ENCODE measurements around the gene ABCC2. TPM values are rescaled to one million over a fixed set of nuclear protein-coding genes. Genes with fewer than 3 reads are reported as not detected.

The ABCC2 gene
- total and polyA plus RNA-seq, 2 of the 4 experiments (the other 2 are of a cell fraction), result 0.21 to 0.36 TPM

GRCh38 chr10:99777918-99778714 is 4.3 kb upstream of the ABCC2 start:
- no peaks in the 10 kb centered on the region for H3K27me3 ChIP-seq (ENCODE audit: control insufficient read depth, insufficient read depth, low read length)
- H2BK120ac ChIP-seq (ENCODE audit: low read depth, low read length), result peak overlapping the region; percentile 86
- ATAC-seq (ENCODE audit: low read depth) (no peak), DNase-seq (no peak)
- H3K4me3 ChIP-seq (ENCODE audit: insufficient read depth, low read depth, low read length), result no peak overlapping the region
- H2BK20ac ChIP-seq (ENCODE audit: low read depth, low read length), result peak overlapping the region; percentile 75
- H3K9me3 ChIP-seq (ENCODE audit: control insufficient read depth, insufficient read depth, low read length), result no peaks in the 10 kb centered on the region
- 0 out of 2 replicates have a peak overlapping the region, but pooled peaks have one; percentile 25 for H3K14ac ChIP-seq (replicated peaks; ENCODE audit: low read depth, low read length)
- H3K18ac ChIP-seq (ENCODE audit: low read depth, low read length), result peak overlapping the region; percentile 42; the same call in 1 of the 2 replicates
- BruUV-seq (replicated peaks), result no TSS peak
- no peak overlapping the region for H3K9ac ChIP-seq (ENCODE audit: low read depth, low read length)
- H2AK9ac ChIP-seq (replicated peaks; ENCODE audit: low read depth, low read length, poor library complexity), result no peak overlapping the region
- in situ Hi-C loops (cut with MboI; ENCODE audit: low sequenced_read_pairs) (no loop called here), intact Hi-C loops (cut with micrococcal nuclease) (no loop called here), dilution Hi-C loops (cut with HindIII; ENCODE audit: low sequenced_read_pairs, unreplicated experiment) (no loop called here)
- no peaks in the 10 kb centered on the region for H3K36me3 ChIP-seq (ENCODE audit: control insufficient read depth, insufficient read depth, low read length)
- ChIA-PET CTCF (interaction anchor here (0.6 kb wide), 1 partner anchor 1583 kb away, joined by 3 read pairs; no protein-coding TSS in a partner anchor), POLR2A (ENCODE audit: unreplicated experiment) (no interaction called here)
- no peak overlapping the region for H3K56ac ChIP-seq (ENCODE audit: extremely low read depth, insufficient read depth, low read length)
- peak overlapping the region; percentile 99 for H2BK5ac ChIP-seq (ENCODE audit: low read depth, low read length, poor library complexity, severe bottlenecking)
- peaks cover 10% of the 10 kb centered on the region for H3K4me1 ChIP-seq (ENCODE audit: control insufficient read depth, insufficient read depth, low read length)
- H4K8ac ChIP-seq (ENCODE audit: low read depth in 2 of 2, low read length in 2 of 2), result peak overlapping the region; percentile 42 to 68; a peak in 3 of 4 replicates
- TF ChIP-seq BHLHE40 (IDR thresholded peaks at IDR 0.05; ENCODE audit: low read depth, low read length) (no peak), FOS (IDR thresholded peaks at IDR 0.05; ENCODE audit: low read depth, low read length) (no peak), CEBPB (IDR thresholded peaks at IDR 0.05; ENCODE audit: low read depth, low read length) (no peak), MXI1 (IDR thresholded peaks at IDR 0.05; ENCODE audit: borderline replicate concordance, low read depth, low read length) (no peak), CTCF (conservative IDR thresholded peaks at IDR 0.05; ENCODE audit: low read depth, low read length) (no peak), ELK1 (IDR thresholded peaks at IDR 0.05; ENCODE audit: borderline replicate concordance, low read depth, low read length) (no peak), POLR2A (IDR thresholded peaks at IDR 0.05; ENCODE audit: low read depth, low read length) (no peak)
- H3K27ac ChIP-seq (ENCODE audit: insufficient read depth, low read length), result peak overlapping the region; percentile 77; the same call in 1 of the 2 replicates
- no peaks in the 10 kb centered on the region for H3K9me1 ChIP-seq (ENCODE audit: insufficient read depth, low read length)
- WGBS, 2 experiments (ENCODE audit: extremely low coverage in 2 of 2, insufficient read length in 1 of 2), result no CpG with 5 or more reads among the region's 1 CpG
- H2AK5ac ChIP-seq (ENCODE audit: low read depth, low read length), result peak overlapping the region; percentile 76
- H4K91ac ChIP-seq (ENCODE audit: insufficient read depth, low read depth, low read length), result peak overlapping the region; percentile 69
- no peaks in the 10 kb centered on the region; a peak in 1 of 4 replicates for H3K79me1 ChIP-seq (ENCODE audit: low read depth in 1 of 2, low read length in 2 of 2)
- H4K20me1 ChIP-seq (ENCODE audit: insufficient read depth, low read length), result no peaks in the 10 kb centered on the region
- no peak overlapping the region for H3K4me2 ChIP-seq (ENCODE audit: low read depth, low read length)
- H4K5ac ChIP-seq (ENCODE audit: low read depth, low read length), result peak overlapping the region; percentile 45
- H3K23ac ChIP-seq (ENCODE audit: low read depth, low read length), result no peak overlapping the region
- H2AFZ ChIP-seq (replicated peaks; ENCODE audit: low read length, poor library complexity), result peak overlapping the region; percentile 74
- peak overlapping the region; percentile 70; the same call in 2 of the 3 replicates for H2BK15ac ChIP-seq (ENCODE audit: low read depth, low read length)
- H3K4ac ChIP-seq (ENCODE audit: low read depth, low read length), result peak overlapping the region; percentile 65

Measured in IMR-90 (cell line).